Measurements from ENCODE around the gene PAQR6. TPM values are rescaled to one million over a fixed set of nuclear protein-coding genes. Genes with fewer than 3 reads are reported as not detected.

PAQR6 gene
- total and polyA plus RNA-seq, 7 donors = 0.30 to 1.2 (median 0.73) TPM

DNA sequence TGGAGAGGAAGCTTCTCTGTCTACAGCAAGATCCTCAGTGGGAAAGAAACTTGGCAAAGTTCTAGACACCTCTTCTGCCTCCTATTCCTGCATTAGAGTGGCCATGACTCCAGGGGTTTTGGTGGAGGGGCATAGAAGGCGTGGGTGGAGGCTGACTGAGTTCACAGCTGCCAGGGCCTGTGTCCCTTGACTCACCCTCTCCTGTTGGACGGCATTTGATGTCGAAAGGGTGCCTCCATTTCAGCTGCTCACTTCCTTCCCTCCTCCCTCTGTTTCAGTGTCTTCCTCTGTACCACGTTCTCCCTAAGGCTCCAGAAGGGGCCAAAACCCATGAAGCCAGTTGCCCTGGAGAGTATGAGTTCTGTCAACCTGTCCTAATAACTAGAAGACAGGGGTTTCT is 36.9 kb upstream of the PAQR6 start:
- intact Hi-C loops (cut with DNase I) = no loop called here

DNA sequence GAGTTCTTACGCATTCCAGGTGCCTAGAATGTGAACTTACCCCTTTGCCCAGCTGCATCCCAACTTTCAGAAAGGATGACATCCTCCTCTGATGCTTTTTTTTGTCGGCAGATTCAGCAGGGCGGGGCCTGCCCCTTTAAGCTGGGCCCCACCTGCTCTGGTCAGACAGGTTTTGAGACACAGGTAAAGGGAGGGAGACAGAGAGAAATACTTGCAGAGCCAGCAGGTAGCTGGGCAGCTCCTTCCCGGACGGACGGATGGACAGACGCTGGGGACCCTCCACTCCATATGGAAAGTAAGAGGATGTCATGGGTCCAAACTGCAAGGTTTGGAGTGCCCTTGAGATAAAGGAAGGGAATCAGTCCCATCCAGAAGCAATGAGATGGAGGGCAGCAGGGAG is 36.3 kb upstream of the PAQR6 start, which contains the start of gene TMEM79:
Gene TMEM79, plus strand, starts transcription at position 214 of the 400 bp plus-strand sequence. CDS start 902 bp downstream, outside the sequence.
- Histone ChIP-seq H3K4me3 (peak within 1 kb of the TSS; percentile 85), H3K36me3 (ENCODE audit: insufficient read depth in 1 of 2, low read depth in 1 of 2) (peaks cover 0 to 30% of the 10 kb centered on the region in 2 donors), H3K9me3 (no peaks in the 10 kb centered on the region), H3K4me1 (peaks cover 33% of the 10 kb centered on the region), H3K27ac (peak within 1 kb of the TSS; percentile 92), H3K27me3 (ENCODE audit: insufficient read depth in 3 of 3, low read length in 2 of 3) (no peaks in the 10 kb centered on the region)
- TF ChIP-seq, protein P1, sequence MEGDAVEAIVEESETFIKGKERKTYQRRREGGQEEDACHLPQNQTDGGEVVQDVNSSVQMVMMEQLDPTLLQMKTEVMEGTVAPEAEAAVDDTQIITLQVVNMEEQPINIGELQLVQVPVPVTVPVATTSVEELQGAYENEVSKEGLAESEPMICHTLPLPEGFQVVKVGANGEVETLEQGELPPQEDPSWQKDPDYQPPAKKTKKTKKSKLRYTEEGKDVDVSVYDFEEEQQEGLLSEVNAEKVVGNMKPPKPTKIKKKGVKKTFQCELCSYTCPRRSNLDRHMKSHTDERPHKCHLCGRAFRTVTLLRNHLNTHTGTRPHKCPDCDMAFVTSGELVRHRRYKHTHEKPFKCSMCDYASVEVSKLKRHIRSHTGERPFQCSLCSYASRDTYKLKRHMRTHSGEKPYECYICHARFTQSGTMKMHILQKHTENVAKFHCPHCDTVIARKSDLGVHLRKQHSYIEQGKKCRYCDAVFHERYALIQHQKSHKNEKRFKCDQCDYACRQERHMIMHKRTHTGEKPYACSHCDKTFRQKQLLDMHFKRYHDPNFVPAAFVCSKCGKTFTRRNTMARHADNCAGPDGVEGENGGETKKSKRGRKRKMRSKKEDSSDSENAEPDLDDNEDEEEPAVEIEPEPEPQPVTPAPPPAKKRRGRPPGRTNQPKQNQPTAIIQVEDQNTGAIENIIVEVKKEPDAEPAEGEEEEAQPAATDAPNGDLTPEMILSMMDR (IDR thresholded peaks at IDR 0.05) = no peak
- intact Hi-C loops (cut with DNase I) = no loop called here
- 87 to 93% (median 93%) methylated on average over 7 of the region's 7 CpGs for WGBS, 3 donors
- DNase-seq = no peak
- no peak for ATAC-seq

More for the DNA sequence above, 36.9 kb upstream of the PAQR6 start:
- WGBS, 3 donors = 71 to 89% (median 86%) methylated on average over 4 of the region's 4 CpGs
- H3K27ac ChIP-seq = no peak overlapping the region
- no peaks in the 10 kb centered on the region for H3K27me3 ChIP-seq (ENCODE audit: insufficient read depth in 3 of 3, low read length in 2 of 3)
- no peaks in the 10 kb centered on the region for H3K9me3 ChIP-seq
- H3K4me1 ChIP-seq = peaks cover 28% of the 10 kb centered on the region
- H3K4me3 ChIP-seq = no peak overlapping the region
- TF ChIP-seq, protein P1 (IDR thresholded peaks at IDR 0.05) = no peak
- DNase-seq (no peak), ATAC-seq (no peak)
- peaks cover 0 to 36% of the 10 kb centered on the region in 2 donors for H3K36me3 ChIP-seq (ENCODE audit: insufficient read depth in 1 of 2, low read depth in 1 of 2)

DNA sequence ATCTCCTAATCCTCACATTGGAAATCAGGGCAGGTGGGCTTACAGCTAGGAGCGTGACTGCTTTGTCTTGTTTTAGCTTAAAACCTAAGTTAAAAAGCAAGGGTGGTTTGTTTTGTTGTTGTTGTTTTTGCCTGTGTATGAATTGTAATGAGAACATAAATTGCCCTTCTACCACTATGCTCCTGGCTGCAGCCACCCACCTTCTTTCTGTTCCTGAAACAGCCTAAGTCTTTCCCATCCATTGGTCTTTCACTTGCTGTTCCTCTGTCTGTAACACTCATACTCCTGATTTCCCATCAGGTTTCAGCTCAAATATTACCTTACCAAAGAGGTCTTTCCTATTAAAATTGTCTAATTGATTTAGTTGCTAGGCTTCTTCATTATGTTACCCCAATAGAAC is 35.7 kb upstream of the PAQR6 start:
- intact Hi-C loops (cut with DNase I) = no loop called here
- ATAC-seq (no peak), DNase-seq (no peak)
- Histone ChIP-seq H3K36me3 (ENCODE audit: insufficient read depth in 1 of 2, low read depth in 1 of 2) (peaks cover 0 to 30% of the 10 kb centered on the region in 2 donors), H3K4me3 (peak overlapping the region; percentile 85), H3K4me1 (peaks cover 33% of the 10 kb centered on the region), H3K27ac (peak overlapping the region; percentile 92), H3K27me3 (ENCODE audit: insufficient read depth in 3 of 3, low read length in 2 of 3) (no peaks in the 10 kb centered on the region), H3K9me3 (no peaks in the 10 kb centered on the region)
- WGBS, 3 donors = 67 to 77% (median 72%) methylated on average over 1 of the region's 1 CpG
- TF ChIP-seq, protein P1 (IDR thresholded peaks at IDR 0.05) = no peak

DNA sequence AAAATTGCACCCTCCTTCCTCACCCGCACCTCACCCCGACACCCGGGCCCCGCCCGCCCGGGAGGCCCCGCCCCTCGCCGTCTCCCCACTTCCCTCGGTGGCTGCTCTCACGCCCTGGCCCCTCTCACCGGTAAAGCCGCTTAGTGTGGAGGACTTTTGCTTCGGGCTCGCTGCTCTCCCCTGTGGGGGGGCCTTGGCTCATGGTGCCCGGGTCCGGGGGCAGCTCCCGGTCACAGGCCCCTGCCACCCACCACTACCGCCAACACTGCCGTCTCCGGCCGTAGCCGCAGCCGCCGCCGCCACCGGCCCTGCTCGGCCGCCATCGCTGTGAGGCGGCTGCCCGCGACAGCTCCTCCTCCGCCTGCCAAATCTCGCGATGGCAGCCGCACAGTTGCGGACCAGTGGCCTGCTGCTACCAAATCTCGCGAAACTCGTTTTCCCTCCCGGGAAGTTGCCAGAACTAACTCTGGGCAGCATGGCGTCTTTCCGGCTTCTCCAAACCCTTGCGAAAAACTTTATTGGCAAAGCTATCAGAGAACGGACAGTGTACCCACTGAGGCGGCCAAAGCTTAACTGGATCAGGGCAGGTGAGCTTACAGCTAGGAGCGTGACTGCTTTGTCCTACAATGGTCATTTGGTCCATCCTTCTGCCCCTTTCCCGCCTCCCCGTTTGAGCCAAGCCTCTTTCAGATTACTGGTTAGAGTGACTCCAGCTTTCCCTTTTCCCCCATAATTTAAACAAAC is 34.8 kb upstream of the PAQR6 start, which contains the start of gene SMG5:
Gene SMG5, minus strand, starts transcription at position 347 of the 744 bp plus-strand sequence. Its CDS starts 145 bp downstream, at position 202.
- 0 to 1% (median 0%) methylated on average over 46 to 50 of the region's 50 CpGs for WGBS, 3 donors
- intact Hi-C loops (cut with DNase I) = no loop called here
- no peaks in the 10 kb centered on the region for H3K9me3 ChIP-seq
- TF ChIP-seq, protein P1 (IDR thresholded peaks at IDR 0.05) = no peak
- no peaks in the 10 kb centered on the region for H3K27me3 ChIP-seq (ENCODE audit: insufficient read depth in 3 of 3, low read length in 2 of 3)
- H3K36me3 ChIP-seq (ENCODE audit: insufficient read depth in 1 of 2, low read depth in 1 of 2) = peaks cover 4 to 31% of the 10 kb centered on the region in 2 donors
- H3K4me1 ChIP-seq = peaks cover 33% of the 10 kb centered on the region
- peak within 1 kb of the TSS; percentile 85 for H3K4me3 ChIP-seq
- H3K27ac ChIP-seq = peak within 1 kb of the TSS; percentile 92
- DNase-seq (peak; percentile 97 to 98), ATAC-seq (peak; percentile 88 to 92 (median 90))

Measured in psoas muscle (tissue), 8 donors.